AG04450 (cell line): ENCODE results near the gene P2RY11. TPM values are rescaled to one million over a fixed set of nuclear protein-coding genes. Genes with fewer than 3 reads are reported as not detected.

Experiments
- CTCF ChIA-PET: fragments of 300-600, 350-600 bp; formaldehyde crosslinking; extraction: SDS; loops from one replicate; lab custom pipeline; 2022; ENCODE audit warnings: antibody characterized with exemption, inconsistent platforms; lab: Charles Lee
- POLR2A ChIA-PET: fragments of 350-600 bp; formaldehyde crosslinking; extraction: SDS; loops from one replicate; lab custom pipeline; 2021; ENCODE audit warnings: antibody characterized with exemption, inconsistent platforms; lab: Yijun Ruan, JAX
- DNase-seq: peaks from one replicate; pipeline ENCODE4 v3.0.0-alpha.2; 2011; ENCODE audit warnings: low read depth, low spot score
- H3K27ac ChIP-seq: one replicate; pipeline ENCODE4 v1.5.1; 2012; ENCODE audit warnings: low read depth, low read length, control low read depth
- H3K27me3 ChIP-seq: one replicate; pipeline ENCODE4 v1.6.0; 2012; ENCODE audit warnings: low read length; ENCODE audit not compliant: control insufficient read depth, insufficient read depth
- H3K4me3 ChIP-seq: 2 replicates; pipeline ENCODE4 v1.5.1; 2011; ENCODE audit warnings: mild to moderate bottlenecking, low read depth, low read length, control low read depth
- H3K9me3 ChIP-seq: 2 replicates; pipeline ENCODE4 v1.5.1; 2012; ENCODE audit warnings: low read length; ENCODE audit not compliant: control insufficient read depth, insufficient read depth
- polyA plus RNA-seq: library from polyadenylated mRNA; depleted of rRNA; stranded (reverse); fragments of >200 nt; gene quantifications from 2 replicates; pipeline ENCODE4 v1.2.3, GENCODE V29; 2011
- TF ChIP-seq, protein P1 (sequence below): IDR thresholded peaks from 2 replicates; pipeline ENCODE4 v1.5.1; 2011; ENCODE audit warnings: low read depth, low read length, control low read depth, inconsistent platforms

Gene P2RY11
- polyA plus RNA-seq, 1 experiment, result 1.0 TPM

DNA sequence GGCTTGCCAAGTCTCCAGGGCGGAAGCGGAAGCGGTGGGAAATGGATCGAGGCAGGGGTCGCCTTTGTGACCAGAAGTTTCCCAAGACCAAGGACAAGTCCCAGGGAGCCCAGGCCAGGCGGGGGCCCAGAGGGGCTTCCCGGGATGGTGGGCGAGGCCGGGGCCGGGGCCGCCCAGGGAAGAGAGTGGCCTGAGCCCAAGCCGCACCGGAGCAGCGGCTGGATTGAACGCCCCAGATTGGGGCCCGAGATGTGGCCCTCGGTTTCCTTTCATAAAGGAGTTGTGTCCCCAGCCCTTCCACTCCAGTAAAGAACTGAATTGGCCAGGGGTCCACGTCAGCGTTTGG lies 548 bp upstream of the P2RY11 start:
- no peak overlapping the region for H3K4me3 ChIP-seq
- CTCF ChIA-PET, result no interaction called here
- H3K27ac ChIP-seq, result no peak overlapping the region
- TF ChIP-seq, protein P1, sequence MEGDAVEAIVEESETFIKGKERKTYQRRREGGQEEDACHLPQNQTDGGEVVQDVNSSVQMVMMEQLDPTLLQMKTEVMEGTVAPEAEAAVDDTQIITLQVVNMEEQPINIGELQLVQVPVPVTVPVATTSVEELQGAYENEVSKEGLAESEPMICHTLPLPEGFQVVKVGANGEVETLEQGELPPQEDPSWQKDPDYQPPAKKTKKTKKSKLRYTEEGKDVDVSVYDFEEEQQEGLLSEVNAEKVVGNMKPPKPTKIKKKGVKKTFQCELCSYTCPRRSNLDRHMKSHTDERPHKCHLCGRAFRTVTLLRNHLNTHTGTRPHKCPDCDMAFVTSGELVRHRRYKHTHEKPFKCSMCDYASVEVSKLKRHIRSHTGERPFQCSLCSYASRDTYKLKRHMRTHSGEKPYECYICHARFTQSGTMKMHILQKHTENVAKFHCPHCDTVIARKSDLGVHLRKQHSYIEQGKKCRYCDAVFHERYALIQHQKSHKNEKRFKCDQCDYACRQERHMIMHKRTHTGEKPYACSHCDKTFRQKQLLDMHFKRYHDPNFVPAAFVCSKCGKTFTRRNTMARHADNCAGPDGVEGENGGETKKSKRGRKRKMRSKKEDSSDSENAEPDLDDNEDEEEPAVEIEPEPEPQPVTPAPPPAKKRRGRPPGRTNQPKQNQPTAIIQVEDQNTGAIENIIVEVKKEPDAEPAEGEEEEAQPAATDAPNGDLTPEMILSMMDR, result no peak
- H3K9me3 ChIP-seq, result peaks cover 5% of the 10 kb centered on the region; the same call in 1 of the 2 replicates
- no peak for DNase-seq
- POLR2A ChIA-PET, result interaction anchor here (0.6 kb wide), 1 partner anchor 9 kb away, joined by 5 read pairs; no protein-coding TSS in a partner anchor
- H3K27me3 ChIP-seq, result no peaks in the 10 kb centered on the region

DNA sequence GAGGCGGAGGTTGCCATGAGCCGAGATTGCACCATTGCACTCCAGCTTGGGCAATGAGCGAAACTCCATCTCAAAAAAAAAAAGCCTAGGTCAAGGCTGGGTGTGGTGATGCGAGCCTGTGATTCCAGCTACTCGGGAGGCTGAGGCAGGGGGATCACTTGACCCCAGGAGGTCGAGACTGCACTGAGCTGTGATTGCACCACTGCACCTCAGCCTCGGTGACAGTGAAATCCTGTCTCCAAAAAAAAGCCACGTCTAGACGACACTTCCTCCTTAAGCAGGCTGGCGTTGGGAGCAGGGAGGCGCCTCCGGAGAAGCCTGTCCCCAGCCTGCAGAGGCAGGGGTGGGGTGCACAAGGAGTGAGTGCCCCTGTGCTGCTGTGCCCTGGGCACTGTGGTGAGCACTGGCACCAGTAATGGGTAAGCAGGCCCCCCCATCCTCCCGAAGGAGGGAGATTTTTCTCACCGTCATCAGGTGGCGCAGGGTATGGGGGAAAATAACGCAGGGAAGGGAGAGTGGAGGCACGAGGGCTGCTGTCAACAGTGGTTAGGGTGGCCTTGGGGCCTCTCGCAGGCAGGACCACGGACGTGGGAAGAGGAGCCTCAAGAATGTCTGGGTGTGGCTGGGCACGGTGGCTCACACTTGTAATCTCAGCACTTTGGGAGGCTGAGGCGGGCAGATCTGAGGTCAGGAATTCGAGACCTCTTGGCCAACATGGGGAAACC lies 706 bp downstream of the P2RY11 start:
- DNase-seq, result no peak
- POLR2A ChIA-PET, result interaction anchor here (0.7 kb wide), 1 partner anchor 21 kb away, joined by 4 read pairs; no protein-coding TSS in a partner anchor
- H3K27me3 ChIP-seq, result no peaks in the 10 kb centered on the region
- H3K9me3 ChIP-seq, result peaks cover 5% of the 10 kb centered on the region; the same call in 1 of the 2 replicates
- no peak overlapping the region for H3K27ac ChIP-seq
- no peak overlapping the region for H3K4me3 ChIP-seq
- TF ChIP-seq, protein P1, result no peak
- CTCF ChIA-PET, result no interaction called here

DNA sequence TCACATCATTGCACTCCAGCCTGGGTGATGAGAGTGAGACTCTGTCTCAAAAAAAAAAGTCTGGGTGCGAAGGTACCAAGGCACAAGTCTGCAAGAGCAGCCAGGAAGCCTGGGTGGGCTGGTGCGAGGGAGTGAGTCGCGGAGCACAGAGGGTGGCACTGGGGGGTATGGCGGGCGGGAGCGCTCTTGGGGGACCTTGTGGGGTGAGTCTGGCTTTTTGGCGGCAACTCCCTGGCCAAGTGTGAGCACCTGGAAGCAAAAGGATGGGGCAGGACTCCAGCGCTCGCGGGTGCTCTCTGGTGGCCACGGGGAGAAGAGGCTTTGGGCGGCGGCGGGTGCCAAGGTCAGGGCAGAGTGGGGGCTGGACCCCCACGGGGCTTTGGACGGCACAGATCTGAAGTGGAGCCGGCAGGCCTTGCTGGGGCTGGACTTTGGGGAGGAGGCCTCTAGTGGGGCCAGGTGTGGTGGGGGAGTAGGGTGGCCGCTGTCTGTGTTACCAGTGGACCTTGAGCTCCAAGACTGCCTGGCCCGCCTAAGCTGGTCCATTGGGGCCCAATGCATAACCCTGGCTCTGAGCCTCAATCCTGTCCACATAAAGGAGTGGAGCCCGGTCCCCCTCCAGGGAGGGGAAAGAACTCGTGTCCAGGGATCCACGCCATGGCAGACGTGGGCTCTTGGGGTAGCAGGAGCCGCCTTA lies 1.6 kb downstream of the P2RY11 start:
- ChIA-PET CTCF (interaction anchor here (0.6 to 1.2 kb wide), 4 partner anchors 9 to 183 kb away, joined by 3 to 6 read pairs (median 4); partner anchors contain the start of gene ANGPTL6), POLR2A (interaction anchor here (0.6 to 1.2 kb wide), 3 partner anchors 18 to 194 kb away, joined by 4 to 5 read pairs (median 4); no protein-coding TSS in a partner anchor)
- Histone ChIP-seq H3K4me3 (no peak overlapping the region), H3K9me3 (peaks cover 5% of the 10 kb centered on the region; the same call in 1 of the 2 replicates), H3K27ac (peak overlapping the region; percentile 21), H3K27me3 (no peaks in the 10 kb centered on the region)
- no peak for DNase-seq
- TF ChIP-seq, protein P1, result peak; percentile 66

- TF ChIP-seq, protein P1, result no peak
- POLR2A ChIA-PET, result interaction anchor here (0.6 to 1.2 kb wide), 3 partner anchors 8 to 21 kb away, joined by 3 to 4 read pairs (median 4); no protein-coding TSS in a partner anchor
- CTCF ChIA-PET, result interaction anchor here (0.6 to 1.2 kb wide), 4 partner anchors 8 to 183 kb away, joined by 3 to 6 read pairs (median 4); partner anchors contain the start of gene ANGPTL6
- H3K27ac ChIP-seq, result no peak overlapping the region
- peaks cover 5% of the 10 kb centered on the region; the same call in 1 of the 2 replicates for H3K9me3 ChIP-seq
- DNase-seq, result no peak
- no peak overlapping the region for H3K4me3 ChIP-seq
- no peaks in the 10 kb centered on the region for H3K27me3 ChIP-seq
Observed at GRCh38 chr19:10113592-10113963, 2.1 kb downstream of the P2RY11 start.
